Ovary (tissue), 9 donors: Measurements from ENCODE around the gene CSNK1G3. TPM values are rescaled to one million over a fixed set of nuclear protein-coding genes. Genes with fewer than 3 reads are reported as not detected.

Experiments
- DNase-seq, 5 donors: peaks; one replicate each; pipeline ENCODE4 v3.0.0-alpha.2; 2019 to 2020
- H3K27ac ChIP-seq, 2 donors: fragments of 200-600 bp; one replicate each; pipeline versions ENCODE4 v1.5.1 to v1.8.0; 2019 to 2022
- H3K27me3 ChIP-seq: fragments of 200-600 bp; one replicate; pipeline ENCODE4 v1.8.0; 2022
- H3K36me3 ChIP-seq: fragments of 200-600 bp; sonication (generic); one replicate; pipeline ENCODE4 v1.5.1; 2019
- H3K4me1 ChIP-seq: one replicate; pipeline ENCODE4 v1.8.1; 2013; ENCODE audit warnings: mild to moderate bottlenecking, moderate library complexity; ENCODE audit not compliant: insufficient read depth
- H3K4me3 ChIP-seq: fragments of 200-600 bp; sonication (generic); one replicate; pipeline ENCODE4 v1.5.1; 2017
- H3K9me3 ChIP-seq, 2 donors: fragments of 200-600 bp in 1 of 2; sonication (generic) in 1 of 2; one replicate each; pipeline versions ENCODE4 v1.5.1 to v1.8.1; 2013 to 2019; ENCODE audit warnings: mild to moderate bottlenecking in 1 of 2, moderate library complexity in 1 of 2
- EP300 ChIP-seq: sonication (generic); formaldehyde crosslinking; IDR thresholded peaks from one replicate; pipeline ENCODE4 v1.6.1; 2017; ENCODE audit warnings: antibody characterized with exemption
- POLR2A ChIP-seq: fragments of 450-650 bp; IDR thresholded peaks from one replicate; pipeline ENCODE4 v1.6.1; 2017; ENCODE audit warnings: antibody characterized with exemption, mild to moderate bottlenecking, moderate library complexity
- WGBS, 3 donors: extraction: QIAGEN DNeasy Blood & Tissue Kit in 1 of 3; methylation state at CpG; one replicate each; pipeline versions ENCODE4 v1.1.5 to v1.1.7; 2013 to 2017; 5-methylcytosine and 5-hydroxymethylcytosine counted together
- intact Hi-C, 4 donors: fragments of 100-400 bp; cut with DNase I; formaldehyde crosslinking; loops; one replicate each; pipeline versions ENCODE4 v1.11.0 to v1.15.1; 2022 to 2023
- polyA plus RNA-seq, 2 donors: library from polyadenylated mRNA; stranded (reverse); fragments of 200-250 nt in 1 of 2; fragments of 350-450 nt in 1 of 2; fragmentation: Illumina TruSeq in 1 of 2; extraction: RNeasy Lipid Tissue Mini Kit (QIAGEN cat#74804) in 1 of 2; gene quantifications; one replicate each; pipeline ENCODE4 v1.2.3, GENCODE V29; 2013 to 2014
- total RNA-seq, 7 donors: library from RNA; depleted of rRNA in 2 of 7; stranded (reverse); fragments of >200 nt in 2 of 7; fragmentation: NEBNext Ultra II Directional in 3 of 7; extraction: Animal tissue kit (Norgen Biotek cat#: 25700) in 3 of 7; gene quantifications; one replicate each; pipeline versions ENCODE4 v1.1.0 to v1.2.4, GENCODE V29; 2016 to 2023
- TF ChIP-seq, protein P1 (sequence below), 3 donors: fragments of 450-650 bp in 2 of 3; fragments of 200-600 bp in 1 of 3; IDR thresholded peaks; one replicate each; pipeline versions ENCODE4 v1.5.1 to v1.8.0; 2016 to 2022; ENCODE audit warnings: antibody characterized with exemption in 3 of 3, mild to moderate bottlenecking in 1 of 3
- donor health status: DM: no; HTN: no; CAD: no; lungs with moderate emphysema.
- donor health status: DM: no; HTN: no; CAD: no.
- donor health status: Bipolar disorder and iron deficiency.
- donor health status: DM: yes; HTN: yes; CAD: no.
- donor health status: DM: no; HTN: no; CAD: no.
- donor health status: DM: yes; HTN: yes; CAD: no.

Gene CSNK1G3
- total and polyA plus RNA-seq, 9 donors, result 12.1 to 68.5 (median 50.8) TPM

DNA sequence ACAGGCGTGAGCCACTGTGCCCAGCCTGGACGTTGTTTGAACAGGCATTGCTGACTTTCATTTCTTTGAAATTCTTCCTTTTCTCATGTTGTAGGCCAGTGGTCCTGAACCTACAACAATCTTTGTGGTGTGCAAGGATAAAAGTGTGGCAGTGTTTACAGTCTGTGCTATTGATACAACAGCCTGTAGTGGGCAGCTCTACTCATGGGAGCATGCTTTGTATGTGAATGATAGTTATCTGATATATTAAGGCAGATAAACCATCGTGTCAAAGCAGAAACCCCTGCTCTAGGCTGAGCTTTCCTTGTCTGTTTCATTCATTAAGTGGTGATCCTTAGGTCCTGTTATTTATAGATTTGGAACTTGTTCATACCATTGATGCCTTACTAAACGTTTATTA lies 42.6 kb downstream of the CSNK1G3 start:
- DNase-seq, result no peak
- WGBS, 3 donors, result 71 to 73% (median 72%) methylated on average over 4 of the region's 4 CpGs
- Histone ChIP-seq H3K9me3 (no peaks in the 10 kb centered on the region), H3K36me3 (no peaks in the 10 kb centered on the region), H3K4me3 (no peak overlapping the region), H3K27me3 (no peaks in the 10 kb centered on the region), H3K4me1 (no peaks in the 10 kb centered on the region), H3K27ac (no peak overlapping the region)
- TF ChIP-seq EP300 (no peak), POLR2A (no peak)
- intact Hi-C loops, result no loop called here

DNA sequence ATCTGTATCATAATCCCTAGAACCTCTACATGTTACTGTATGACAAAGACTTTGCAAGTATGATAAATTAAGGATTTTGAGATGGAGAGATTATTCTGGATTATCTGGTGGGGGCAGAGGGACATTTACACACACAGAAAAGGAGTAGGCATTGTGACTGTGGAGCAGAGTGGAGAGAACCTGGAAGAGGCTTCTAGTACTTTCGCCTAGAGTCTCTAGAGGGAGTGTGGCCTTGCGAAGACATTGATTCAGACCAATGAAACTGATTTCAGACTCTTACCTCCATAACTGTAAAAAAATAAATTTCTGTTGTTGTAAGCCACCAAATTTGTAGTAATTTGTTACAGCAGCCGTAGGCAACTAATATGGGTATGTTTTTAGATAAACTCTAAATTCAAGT lies 45.9 kb downstream of the CSNK1G3 start:
- intact Hi-C loops, result no loop called here
- Histone ChIP-seq H3K27me3 (no peaks in the 10 kb centered on the region), H3K4me3 (no peak overlapping the region), H3K36me3 (no peaks in the 10 kb centered on the region), H3K4me1 (no peaks in the 10 kb centered on the region), H3K27ac (no peak overlapping the region), H3K9me3 (no peaks in the 10 kb centered on the region)
- DNase-seq, result no peak
- TF ChIP-seq POLR2A, result no peak
- TF ChIP-seq EP300, result no peak
- TF ChIP-seq, protein P1, sequence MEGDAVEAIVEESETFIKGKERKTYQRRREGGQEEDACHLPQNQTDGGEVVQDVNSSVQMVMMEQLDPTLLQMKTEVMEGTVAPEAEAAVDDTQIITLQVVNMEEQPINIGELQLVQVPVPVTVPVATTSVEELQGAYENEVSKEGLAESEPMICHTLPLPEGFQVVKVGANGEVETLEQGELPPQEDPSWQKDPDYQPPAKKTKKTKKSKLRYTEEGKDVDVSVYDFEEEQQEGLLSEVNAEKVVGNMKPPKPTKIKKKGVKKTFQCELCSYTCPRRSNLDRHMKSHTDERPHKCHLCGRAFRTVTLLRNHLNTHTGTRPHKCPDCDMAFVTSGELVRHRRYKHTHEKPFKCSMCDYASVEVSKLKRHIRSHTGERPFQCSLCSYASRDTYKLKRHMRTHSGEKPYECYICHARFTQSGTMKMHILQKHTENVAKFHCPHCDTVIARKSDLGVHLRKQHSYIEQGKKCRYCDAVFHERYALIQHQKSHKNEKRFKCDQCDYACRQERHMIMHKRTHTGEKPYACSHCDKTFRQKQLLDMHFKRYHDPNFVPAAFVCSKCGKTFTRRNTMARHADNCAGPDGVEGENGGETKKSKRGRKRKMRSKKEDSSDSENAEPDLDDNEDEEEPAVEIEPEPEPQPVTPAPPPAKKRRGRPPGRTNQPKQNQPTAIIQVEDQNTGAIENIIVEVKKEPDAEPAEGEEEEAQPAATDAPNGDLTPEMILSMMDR (IDR thresholded peaks at IDR 0.05), result no peak
- 95 to 99% (median 97%) methylated on average over 3 of the region's 3 CpGs for WGBS, 3 donors

DNA sequence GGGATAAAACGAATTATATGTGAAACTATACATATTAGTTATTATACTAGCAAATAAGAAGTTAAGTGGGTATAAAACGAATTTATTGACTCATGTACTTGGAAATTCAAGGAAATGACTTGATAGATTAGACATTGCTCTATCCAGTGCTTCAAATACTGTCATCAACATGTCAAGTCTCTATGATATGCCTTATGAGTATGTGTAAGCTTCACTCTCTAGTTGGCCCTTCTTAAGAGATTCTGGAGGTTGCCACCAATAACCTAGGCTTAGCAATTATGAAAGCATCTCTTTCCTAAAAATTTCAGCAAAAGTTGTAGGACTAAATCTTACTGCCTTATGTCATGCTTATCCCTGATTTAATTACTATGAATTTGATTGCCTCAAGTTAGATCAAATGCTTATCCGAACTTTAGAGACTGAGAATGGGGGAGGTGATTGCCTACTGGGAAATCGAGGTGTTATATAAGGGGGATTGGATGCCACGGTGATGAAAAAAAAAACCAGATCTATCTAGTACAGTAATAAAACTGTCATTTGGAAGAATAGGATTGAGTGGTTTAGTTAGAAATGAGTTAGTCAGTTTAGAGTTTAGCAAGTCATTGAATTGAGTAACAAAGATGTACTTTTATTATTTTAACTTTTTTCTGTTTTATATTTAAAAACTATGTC lies 46.9 kb downstream of the CSNK1G3 start:
- TF ChIP-seq, protein P1 (IDR thresholded peaks at IDR 0.05), result no peak
- TF ChIP-seq POLR2A (no peak), EP300 (no peak)
- Histone ChIP-seq H3K4me1 (no peaks in the 10 kb centered on the region), H3K9me3 (no peaks in the 10 kb centered on the region), H3K4me3 (no peak overlapping the region), H3K36me3 (no peaks in the 10 kb centered on the region), H3K27me3 (no peaks in the 10 kb centered on the region), H3K27ac (no peak overlapping the region)
- DNase-seq, result no peak
- 93 to 95% (median 94%) methylated on average over 5 of the region's 5 CpGs for WGBS, 3 donors
- intact Hi-C loops, result no loop called here

DNA sequence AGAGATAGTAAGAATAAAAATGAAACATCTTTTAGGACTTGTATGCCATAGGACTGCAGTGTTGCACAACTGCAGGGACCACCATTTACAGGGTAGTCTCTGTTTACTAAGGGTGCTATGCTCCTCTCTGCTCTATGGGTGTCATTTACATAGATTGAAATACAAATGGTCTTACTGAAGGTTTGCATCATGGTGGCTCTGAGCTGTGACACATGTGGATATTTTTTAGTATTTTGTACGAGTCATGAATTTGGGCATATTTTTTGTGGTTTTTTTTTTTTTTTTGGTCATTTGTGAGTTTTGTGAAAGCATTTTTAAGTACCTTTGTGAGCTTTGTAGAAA lies 47.4 kb downstream of the CSNK1G3 start:
- intact Hi-C loops, result no loop called here
- no peak overlapping the region for H3K27ac ChIP-seq
- 96 to 98% (median 98%) methylated on average over 1 of the region's 1 CpG for whole genome bisulfite sequencing, 3 donors
- H3K4me3 ChIP-seq, result no peak overlapping the region
- DNase-seq, result no peak
- H3K27me3 ChIP-seq, result no peaks in the 10 kb centered on the region
- H3K9me3 ChIP-seq, result no peaks in the 10 kb centered on the region
- no peaks in the 10 kb centered on the region for H3K36me3 ChIP-seq
- TF ChIP-seq POLR2A (no peak), EP300 (no peak)
- TF ChIP-seq, protein P1 (IDR thresholded peaks at IDR 0.05), result no peak
- no peaks in the 10 kb centered on the region for H3K4me1 ChIP-seq

DNA sequence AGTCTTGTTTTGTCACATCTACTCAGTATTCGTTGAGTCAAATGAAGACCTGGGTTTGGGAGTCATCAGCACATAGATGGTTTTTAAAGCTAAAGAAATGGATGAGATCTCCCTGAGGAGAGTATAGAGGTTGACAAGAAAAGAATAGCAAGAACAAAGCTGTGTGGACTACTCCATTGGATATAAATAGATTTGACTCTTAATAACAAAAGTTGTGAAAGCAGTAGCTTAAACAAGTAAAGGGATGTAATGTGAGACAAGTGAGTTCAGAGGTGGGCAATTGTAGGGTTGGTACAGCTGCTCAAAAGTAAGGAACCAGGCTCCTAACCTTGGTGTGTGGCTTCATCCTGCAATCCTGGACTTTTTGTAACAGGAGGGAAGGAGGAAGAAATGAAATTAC lies 49.3 kb downstream of the CSNK1G3 start:
- Histone ChIP-seq H3K9me3 (peaks cover 0 to 3% of the 10 kb centered on the region in 2 donors), H3K36me3 (no peaks in the 10 kb centered on the region), H3K4me3 (no peak overlapping the region), H3K4me1 (no peaks in the 10 kb centered on the region), H3K27ac (no peak overlapping the region), H3K27me3 (no peaks in the 10 kb centered on the region)
- WGBS, 3 donors, result 98 to 100% (median 99%) methylated on average over 1 of the region's 1 CpG
- intact Hi-C loops, result no loop called here
- no peak for TF ChIP-seq EP300
- TF ChIP-seq POLR2A, result no peak
- TF ChIP-seq, protein P1 (IDR thresholded peaks at IDR 0.05), result no peak
- DNase-seq, result no peak
